GM19240 (cell line): ENCODE measurements around the gene FRY.

Source experiments
- DNase-seq: peaks from one replicate; pipeline ENCODE4 v3.0.0; 2011; ENCODE audit warnings: low spot score; ENCODE audit not compliant: insufficient read length

FRY gene

GRCh38 chr13:32016119-32016518, 15.5 kb upstream of the FRY start:
- DNase-seq: no peak

DNA sequence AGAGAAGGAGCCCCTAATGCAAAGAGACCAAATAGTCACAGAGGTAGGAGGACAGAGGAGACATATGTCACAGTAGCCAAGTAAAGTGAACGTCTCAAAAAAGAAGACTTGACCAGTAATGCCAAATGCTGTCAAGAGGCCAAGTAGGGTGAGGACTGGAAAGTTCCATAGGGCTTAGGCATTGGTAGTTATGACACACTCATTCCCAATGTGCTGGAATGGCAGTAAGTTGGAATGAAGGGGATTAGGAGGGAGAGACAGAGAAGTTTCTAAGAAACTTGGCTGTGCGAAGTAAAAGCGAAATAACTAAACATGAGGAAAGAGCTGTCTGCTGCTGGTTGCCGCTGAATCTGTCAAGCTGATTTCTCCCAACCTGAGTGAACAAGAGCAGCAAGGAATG, 14.9 kb upstream of the FRY start:
- no peak for DNase-seq

GRCh38 chr13:32017474-32017873, 14.1 kb upstream of the FRY start:
- DNase-seq: no peak

- DNase-seq: peak; percentile 36
Measured at GRCh38 chr13:32019612-32020233, 11.9 kb upstream of the FRY start.

- no peak for DNase-seq
Measured at GRCh38 chr13:32021785-32022184, 9.8 kb upstream of the FRY start.

DNA sequence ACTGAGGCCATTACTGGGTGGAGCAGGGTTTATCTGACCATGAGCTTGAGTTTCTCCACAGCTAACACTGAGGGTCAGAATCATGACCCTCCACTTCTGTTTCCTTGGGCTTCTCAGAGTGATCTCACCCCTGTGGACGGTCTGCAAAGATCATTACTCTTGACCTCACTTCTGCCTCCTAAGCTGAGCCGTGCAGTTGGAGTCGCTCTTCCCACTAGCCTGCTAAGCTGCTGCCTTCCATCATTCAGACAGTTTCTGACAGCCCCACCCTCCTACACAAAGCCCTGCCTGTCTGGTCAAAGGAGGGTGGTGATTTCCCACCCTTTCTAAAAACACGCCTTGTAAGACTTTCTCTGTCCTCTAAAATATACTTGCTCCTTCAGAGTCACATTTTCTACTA, 9.3 kb upstream of the FRY start:
- DNase-seq: no peak

DNA sequence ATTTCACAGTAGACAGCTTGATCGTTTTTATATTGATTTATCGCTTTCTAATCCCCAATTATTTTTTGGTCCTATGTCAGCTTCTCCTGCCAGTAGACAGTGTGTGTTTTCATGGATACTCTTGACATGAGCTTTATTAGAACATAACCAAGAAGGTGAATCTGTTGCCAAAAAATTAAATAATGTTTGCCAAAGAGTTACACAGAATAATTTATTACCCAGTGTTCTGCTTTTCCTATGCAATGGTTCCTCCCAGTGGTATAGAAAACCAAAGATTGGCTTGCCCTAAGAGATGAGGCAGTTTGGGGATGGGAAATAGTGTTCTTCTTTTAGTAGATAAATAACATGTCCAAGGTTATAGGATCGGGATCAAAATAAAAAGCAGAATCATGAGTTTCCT, 8.5 kb upstream of the FRY start:
- no peak for DNase-seq

DNA sequence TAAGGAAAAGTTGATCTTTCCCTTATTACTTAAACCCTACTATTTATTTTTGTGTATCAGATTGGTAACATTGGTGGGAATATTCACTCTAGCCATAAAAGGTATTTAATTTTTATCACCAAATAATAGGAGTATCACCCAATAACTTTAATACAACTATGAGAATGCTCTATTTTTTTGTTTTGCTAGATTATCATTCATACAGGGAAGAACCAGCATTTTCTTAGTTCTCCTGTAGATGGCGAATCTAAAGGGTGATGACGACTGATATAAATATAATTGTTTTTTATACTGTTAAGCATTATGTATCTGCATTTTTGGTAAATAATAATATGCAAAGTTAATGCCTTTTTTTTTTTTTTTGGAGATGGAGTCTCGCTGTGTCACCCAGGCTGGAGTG, 7.9 kb upstream of the FRY start:
- DNase-seq: no peak

DNA sequence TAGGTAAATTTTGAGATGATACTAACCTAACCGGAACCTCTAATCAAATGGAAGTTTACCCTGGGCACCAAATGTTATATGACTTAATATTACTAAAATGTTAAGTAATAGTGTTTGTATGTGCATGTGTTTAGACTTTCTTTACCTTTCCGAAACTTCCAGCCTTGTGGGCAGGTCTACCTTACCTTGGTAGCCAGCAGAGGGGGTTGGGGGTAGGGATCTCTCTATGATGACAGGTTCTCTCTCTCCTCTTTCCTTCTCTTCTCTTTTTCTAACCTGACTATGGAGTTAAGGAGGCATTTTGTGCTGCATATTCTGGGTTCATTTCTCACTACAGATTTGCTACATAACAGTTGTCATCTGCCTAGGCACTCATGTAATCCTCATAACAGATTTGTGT, 6.8 kb upstream of the FRY start:
- no peak for DNase-seq

- no peak for DNase-seq
Measured at GRCh38 chr13:32025730-32026129, 5.8 kb upstream of the FRY start.

DNA sequence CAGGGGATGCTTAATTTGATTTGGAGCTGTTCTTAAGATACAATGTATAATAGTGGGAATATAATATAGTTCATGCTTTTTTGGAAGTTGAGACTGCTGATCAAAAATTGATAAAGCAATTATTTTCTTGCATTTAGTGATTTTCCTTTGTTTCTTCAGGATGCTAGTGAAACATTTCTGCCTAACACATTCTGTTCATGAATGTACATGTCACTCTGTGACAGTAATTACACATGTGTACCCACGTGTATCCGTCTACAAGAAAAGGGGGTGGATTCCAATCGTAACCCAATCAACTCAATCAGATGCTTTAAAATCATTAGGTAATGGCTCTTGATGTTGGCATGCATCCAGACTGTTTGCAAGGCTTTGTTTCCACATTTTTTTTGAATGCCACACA, 5.0 kb upstream of the FRY start:
- DNase-seq: no peak

- no peak for DNase-seq
Measured at GRCh38 chr13:32028711-32029110, 2.9 kb upstream of the FRY start.

GRCh38 chr13:32029684-32030083, 1.9 kb upstream of the FRY start:
- no peak for DNase-seq

- DNase-seq: no peak
Measured at GRCh38 chr13:32031815-32032370, 319 bp downstream of the FRY start.

GRCh38 chr13:32032759-32033158, 1.2 kb downstream of the FRY start:
- DNase-seq: no peak

- no peak for DNase-seq
Measured at GRCh38 chr13:32033744-32034143, 2.2 kb downstream of the FRY start.

GRCh38 chr13:32035716-32036115, 4.1 kb downstream of the FRY start:
- no peak for DNase-seq

DNA sequence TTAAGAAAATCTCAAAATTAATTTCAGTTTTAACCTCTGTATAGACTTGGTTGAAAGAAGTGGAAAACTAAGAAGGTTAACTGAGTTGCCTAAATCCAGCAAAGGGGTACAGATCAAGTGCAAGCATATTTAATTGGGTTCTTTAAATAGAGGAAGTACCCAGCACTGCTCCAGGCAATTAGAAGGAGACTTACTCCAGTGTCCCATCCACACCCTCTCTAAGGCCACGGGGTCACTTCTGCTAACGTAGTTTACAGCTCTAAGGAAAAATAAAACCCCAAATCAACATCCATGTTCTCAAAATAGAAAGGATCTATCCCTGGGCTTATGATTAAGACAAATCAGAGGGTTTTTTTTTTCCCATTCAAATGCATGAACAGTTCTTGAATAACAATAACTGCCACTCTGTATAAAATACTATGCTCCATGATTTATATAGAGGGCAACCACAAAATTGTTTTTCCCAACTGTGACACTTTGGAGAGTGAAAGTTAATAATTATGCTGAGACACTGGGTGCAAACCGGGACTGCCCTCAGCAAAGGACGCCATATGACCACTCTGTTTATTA, 4.6 kb downstream of the FRY start:
- no peak for DNase-seq

DNA sequence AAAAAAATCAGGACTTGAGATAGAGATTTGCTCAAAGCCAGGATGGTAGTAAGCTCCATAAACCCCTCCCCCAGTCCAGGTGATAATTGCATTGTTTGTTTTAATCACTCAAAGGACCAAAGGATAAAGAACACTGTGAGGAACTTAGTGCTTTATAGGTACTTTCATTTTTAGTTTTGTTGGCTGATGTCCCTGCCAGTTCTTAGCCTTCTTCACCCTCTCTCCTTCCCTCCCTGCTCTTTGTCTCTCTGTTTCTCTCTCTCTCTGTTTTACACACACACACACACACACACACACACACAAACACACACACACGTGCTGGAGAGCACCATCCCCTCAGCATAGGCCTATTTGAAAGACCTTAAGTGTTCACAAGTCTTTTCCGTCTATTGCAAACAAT, 5.2 kb downstream of the FRY start:
- DNase-seq: no peak

GRCh38 chr13:32037471-32037870, 5.9 kb downstream of the FRY start:
- no peak for DNase-seq

DNA sequence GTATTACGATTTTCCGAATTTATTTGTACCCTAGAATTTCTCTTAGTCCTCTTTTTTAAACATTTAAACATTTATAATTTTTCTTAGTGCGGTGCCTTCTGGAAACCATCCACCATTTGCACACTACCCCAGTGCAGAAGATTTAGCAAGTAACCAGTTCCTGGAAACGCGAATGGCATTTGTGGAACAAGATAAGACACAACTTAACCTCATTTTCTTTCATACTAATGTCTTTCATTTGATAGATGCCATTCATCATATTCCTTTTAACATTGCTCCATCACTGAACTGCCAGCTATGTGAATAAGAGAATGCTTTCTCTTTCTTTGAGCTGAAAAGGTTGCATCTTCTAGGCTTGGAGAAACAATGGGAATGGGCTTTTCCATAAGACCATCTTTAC, 6.8 kb downstream of the FRY start:
- DNase-seq: no peak

- DNase-seq: no peak
Measured at GRCh38 chr13:32039056-32039455, 7.5 kb downstream of the FRY start.

GRCh38 chr13:32039528-32039927, 8.0 kb downstream of the FRY start:
- DNase-seq: no peak
